ENCODE measurements around the gene CSF1. TPM values are rescaled to one million over a fixed set of nuclear protein-coding genes. Genes with fewer than 3 reads are reported as not detected.

Gene CSF1
- total RNA-seq, 1 experiment from 2014 or later = 4.9 TPM

- H3K27me3 ChIP-seq (replicated peaks; ENCODE audit: insufficient read depth, low read depth, low read length, poor library complexity) = no peaks in the 10 kb centered on the region
- no peak overlapping the region for H3K4me3 ChIP-seq (ENCODE audit: low read depth, low read length, poor library complexity, severe bottlenecking)
- CTCF ChIA-PET = no interaction called here
- intact Hi-C loops (cut with micrococcal nuclease; ENCODE audit: unreplicated experiment) = no loop called here
- DNase-seq (ENCODE audit: low spot score) = no peak
- no peak for TF ChIP-seq CTCF (conservative IDR thresholded peaks at IDR 0.05; ENCODE audit: low read depth, low read length)
- H3K9me3 ChIP-seq (ENCODE audit: low read depth, low read length, poor library complexity, severe bottlenecking) = no peaks in the 10 kb centered on the region
- no TSS peak for BruUV-seq (replicated peaks)
- no peaks in the 10 kb centered on the region for H3K4me1 ChIP-seq (ENCODE audit: insufficient read depth, low read length, poor library complexity, severe bottlenecking)
- POLR2A ChIA-PET (ENCODE audit: low non-redundant PET) = no interaction called here
- no peak overlapping the region for H3K27ac ChIP-seq (ENCODE audit: low read depth, low read length, poor library complexity, severe bottlenecking)
- H3K36me3 ChIP-seq (ENCODE audit: insufficient read depth, low read length, poor library complexity, severe bottlenecking) = no peaks in the 10 kb centered on the region
Measured at GRCh38 chr1:109902204-109902985, 8.3 kb upstream of the CSF1 start.

GRCh38 chr1:109903376-109903930 lies 7.2 kb upstream of the CSF1 start:
- Histone ChIP-seq H3K36me3 (ENCODE audit: insufficient read depth, low read length, poor library complexity, severe bottlenecking) (no peaks in the 10 kb centered on the region), H3K9me3 (ENCODE audit: low read depth, low read length, poor library complexity, severe bottlenecking) (no peaks in the 10 kb centered on the region), H3K4me1 (ENCODE audit: insufficient read depth, low read length, poor library complexity, severe bottlenecking) (no peaks in the 10 kb centered on the region), H3K4me3 (ENCODE audit: low read depth, low read length, poor library complexity, severe bottlenecking) (no peak overlapping the region), H3K27ac (ENCODE audit: low read depth, low read length, poor library complexity, severe bottlenecking) (no peak overlapping the region), H3K27me3 (replicated peaks; ENCODE audit: insufficient read depth, low read depth, low read length, poor library complexity) (no peaks in the 10 kb centered on the region)
- intact Hi-C loops (cut with micrococcal nuclease; ENCODE audit: unreplicated experiment) = no loop called here
- BruUV-seq (replicated peaks) = no TSS peak
- ChIA-PET POLR2A (ENCODE audit: low non-redundant PET) (no interaction called here), CTCF (no interaction called here)
- no peak for TF ChIP-seq CTCF (conservative IDR thresholded peaks at IDR 0.05; ENCODE audit: low read depth, low read length)
- no peak for TF ChIP-seq EZH2 (IDR thresholded peaks at IDR 0.05; ENCODE audit: borderline replicate concordance, low read depth, low read length, poor library complexity, severe bottlenecking)
- no peak for DNase-seq (ENCODE audit: low spot score)

GRCh38 chr1:109904105-109904817 lies 6.4 kb upstream of the CSF1 start:
- H3K27ac ChIP-seq (ENCODE audit: low read depth, low read length, poor library complexity, severe bottlenecking) = no peak overlapping the region
- TF ChIP-seq EZH2 (IDR thresholded peaks at IDR 0.05; ENCODE audit: borderline replicate concordance, low read depth, low read length, poor library complexity, severe bottlenecking) (no peak), CTCF (conservative IDR thresholded peaks at IDR 0.05; ENCODE audit: low read depth, low read length) (no peak)
- intact Hi-C loops (cut with micrococcal nuclease; ENCODE audit: unreplicated experiment) = no loop called here
- BruUV-seq (replicated peaks) = no TSS peak
- POLR2A ChIA-PET (ENCODE audit: low non-redundant PET) = no interaction called here
- H3K4me3 ChIP-seq (ENCODE audit: low read depth, low read length, poor library complexity, severe bottlenecking) = no peak overlapping the region
- CTCF ChIA-PET = no interaction called here
- DNase-seq (ENCODE audit: low spot score) = no peak
- no peaks in the 10 kb centered on the region for H3K4me1 ChIP-seq (ENCODE audit: insufficient read depth, low read length, poor library complexity, severe bottlenecking)
- no peaks in the 10 kb centered on the region for H3K9me3 ChIP-seq (ENCODE audit: low read depth, low read length, poor library complexity, severe bottlenecking)
- H3K27me3 ChIP-seq (replicated peaks; ENCODE audit: insufficient read depth, low read depth, low read length, poor library complexity) = no peaks in the 10 kb centered on the region
- no peaks in the 10 kb centered on the region for H3K36me3 ChIP-seq (ENCODE audit: insufficient read depth, low read length, poor library complexity, severe bottlenecking)

Measured in A673 (cell line).